Measurements from ENCODE around the gene GRAMD2A.

DNA sequence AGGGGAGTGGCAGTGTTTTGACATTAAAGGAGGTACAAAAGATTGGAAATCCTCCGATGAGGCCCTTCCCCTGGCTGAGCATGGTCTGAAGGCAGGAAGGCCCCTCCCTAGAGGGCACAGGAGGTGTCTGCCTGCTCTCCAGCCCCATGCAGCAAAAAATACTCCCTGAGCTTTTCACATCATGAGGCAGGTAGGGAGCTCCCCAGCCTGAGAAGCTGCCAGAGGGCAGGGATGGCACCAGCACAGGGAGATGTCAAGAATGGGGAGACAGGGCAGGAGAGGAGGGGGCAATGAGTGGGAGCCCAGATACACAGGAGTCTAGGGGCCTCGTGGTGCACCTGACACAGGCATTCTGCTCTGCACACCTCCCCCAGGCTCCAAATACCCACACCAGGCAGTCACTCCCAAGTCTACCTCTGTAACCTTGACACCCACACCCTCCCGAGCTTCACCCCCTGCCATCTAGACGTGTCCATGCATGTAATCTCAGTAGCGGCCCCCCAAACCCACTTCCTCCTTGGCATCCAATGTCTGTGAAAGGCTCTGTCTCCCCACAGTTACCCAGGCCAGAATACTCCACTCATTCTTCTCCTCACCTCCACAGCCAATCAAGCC lies 22.9 kb downstream of the GRAMD2A start:
- TF ChIP-seq PATZ1 (tag by site-specific recombination; IDR thresholded peaks at IDR 0.05) = no peak
- TF ChIP-seq, protein P1, sequence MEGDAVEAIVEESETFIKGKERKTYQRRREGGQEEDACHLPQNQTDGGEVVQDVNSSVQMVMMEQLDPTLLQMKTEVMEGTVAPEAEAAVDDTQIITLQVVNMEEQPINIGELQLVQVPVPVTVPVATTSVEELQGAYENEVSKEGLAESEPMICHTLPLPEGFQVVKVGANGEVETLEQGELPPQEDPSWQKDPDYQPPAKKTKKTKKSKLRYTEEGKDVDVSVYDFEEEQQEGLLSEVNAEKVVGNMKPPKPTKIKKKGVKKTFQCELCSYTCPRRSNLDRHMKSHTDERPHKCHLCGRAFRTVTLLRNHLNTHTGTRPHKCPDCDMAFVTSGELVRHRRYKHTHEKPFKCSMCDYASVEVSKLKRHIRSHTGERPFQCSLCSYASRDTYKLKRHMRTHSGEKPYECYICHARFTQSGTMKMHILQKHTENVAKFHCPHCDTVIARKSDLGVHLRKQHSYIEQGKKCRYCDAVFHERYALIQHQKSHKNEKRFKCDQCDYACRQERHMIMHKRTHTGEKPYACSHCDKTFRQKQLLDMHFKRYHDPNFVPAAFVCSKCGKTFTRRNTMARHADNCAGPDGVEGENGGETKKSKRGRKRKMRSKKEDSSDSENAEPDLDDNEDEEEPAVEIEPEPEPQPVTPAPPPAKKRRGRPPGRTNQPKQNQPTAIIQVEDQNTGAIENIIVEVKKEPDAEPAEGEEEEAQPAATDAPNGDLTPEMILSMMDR (tag by site-specific recombination; IDR thresholded peaks at IDR 0.05) = no peak
- no peak for TF ChIP-seq FEZF1 (tag by site-specific recombination; IDR thresholded peaks at IDR 0.05)
- TF ChIP-seq ZNF626 (tag by site-specific recombination; IDR thresholded peaks at IDR 0.05) = no peak
- no peak for TF ChIP-seq KLF16 (tag by site-specific recombination; IDR thresholded peaks at IDR 0.05)
- TF ChIP-seq ZNF202 (tag by site-specific recombination; IDR thresholded peaks at IDR 0.05; ENCODE audit: borderline replicate concordance) = no peak
- TF ChIP-seq ZNF830 (tag by site-specific recombination; IDR thresholded peaks at IDR 0.05; ENCODE audit: low read depth) = no peak
- TF ChIP-seq SCRT2 (tag by site-specific recombination; IDR thresholded peaks at IDR 0.05) = no peak
- no peak for TF ChIP-seq ZFP37 (tag by site-specific recombination; IDR thresholded peaks at IDR 0.05)
- no peak for TF ChIP-seq KLF1 (tag by site-specific recombination; IDR thresholded peaks at IDR 0.05)
- no peak for TF ChIP-seq ZNF426 (tag by site-specific recombination; IDR thresholded peaks at IDR 0.05)
- TF ChIP-seq REST (tag by site-specific recombination; IDR thresholded peaks at IDR 0.05) = no peak

Data from HEK293 (cell line).